Left colon (tissue), 2 donors: ENCODE measurements around the gene BANP. TPM values are rescaled to one million over a fixed set of nuclear protein-coding genes. Genes with fewer than 3 reads are reported as not detected.
"Not testable (repeated sequence)": the region's sequence is repeated elsewhere in the genome, so short reads cannot be mapped to it uniquely, and the experiment has no call there.

Experiments used
- ATAC-seq: fragments of 200-7000 bp; cut with Tn5 transposase; one replicate; pipeline ENCODE4 v1.9.1; 2020; ENCODE audit warnings: mild to moderate bottlenecking, moderate library complexity
- DNase-seq, 2 donors: peaks; one replicate each; pipeline ENCODE4 v3.0.0-alpha.2; 2020
- intact Hi-C, 2 donors: fragments of 100-400 bp; cut with DNase I in 1 of 2; cut with micrococcal nuclease in 1 of 2; formaldehyde crosslinking; loops; one replicate each; pipeline versions ENCODE4 v1.11.2 to v1.14.0; 2022; cut with DNase I, micrococcal nuclease
- total RNA-seq, 2 donors: library from RNA; stranded (reverse); fragmentation: NEBNext Ultra II Directional; extraction: Animal tissue kit (Norgen Biotek cat#: 25700); gene quantifications; one replicate each; pipeline ENCODE4 v1.2.1, GENCODE V29; 2021
- donor health status: DM: no; HTN: no; CAD: no.
- donor health status: DM: yes; HTN: yes; CAD: no.

Gene BANP
- total RNA-seq, 2 donors from 2014 or later: 19.5 to 20.2 TPM

GRCh38 chr16:88035292-88035691 lies 84.1 kb downstream of the BANP start:
- ATAC-seq (no peak), DNase-seq (no peak)
- intact Hi-C loops: no loop called here

- intact Hi-C loops, ATAC-seq, DNase-seq: not testable (repeated sequence)
Measured at GRCh38 chr16:88035884-88036639, 84.8 kb downstream of the BANP start.

- ATAC-seq, DNase-seq, intact Hi-C loops: not testable (repeated sequence)
Measured at GRCh38 chr16:88036640-88036996, 85.4 kb downstream of the BANP start.

GRCh38 chr16:88037359-88037758 lies 86.1 kb downstream of the BANP start:
- ATAC-seq, intact Hi-C loops, DNase-seq: not testable (repeated sequence)

- ATAC-seq, intact Hi-C loops: not testable (repeated sequence)
Measured at GRCh38 chr16:88037876-88038525, 86.8 kb downstream of the BANP start.

GRCh38 chr16:88038526-88038908 lies 87.3 kb downstream of the BANP start:
- ATAC-seq, DNase-seq, intact Hi-C loops: not testable (repeated sequence)

More at GRCh38 chr16:88037876-88038525, 86.8 kb downstream of the BANP start:
- DNase-seq: not testable (repeated sequence)

- no peak for ATAC-seq
- no peak for DNase-seq
- intact Hi-C loops: no loop called here
Measured at GRCh38 chr16:88039591-88039990, 88.4 kb downstream of the BANP start.

- ATAC-seq, intact Hi-C loops, DNase-seq: not testable (repeated sequence)
Measured at GRCh38 chr16:88040196-88040876, 89.1 kb downstream of the BANP start.

- DNase-seq, intact Hi-C loops, ATAC-seq: not testable (repeated sequence)
Measured at GRCh38 chr16:88040877-88041244, 89.6 kb downstream of the BANP start.

GRCh38 chr16:88041506-88041905 lies 90.3 kb downstream of the BANP start:
- ATAC-seq, intact Hi-C loops, DNase-seq: not testable (repeated sequence)

GRCh38 chr16:88041986-88042562 lies 90.8 kb downstream of the BANP start:
- DNase-seq, intact Hi-C loops, ATAC-seq: not testable (repeated sequence)

- ATAC-seq, DNase-seq, intact Hi-C loops: not testable (repeated sequence)
Measured at GRCh38 chr16:88043208-88043910, 92.1 kb downstream of the BANP start.

- intact Hi-C loops: not testable (repeated sequence)
- peak; percentile 32 to 48 for DNase-seq
- peak; percentile 32 for ATAC-seq
Measured at GRCh38 chr16:88044121-88044581, 92.9 kb downstream of the BANP start.

GRCh38 chr16:88045361-88045760 lies 94.1 kb downstream of the BANP start:
- ATAC-seq, DNase-seq, intact Hi-C loops: not testable (repeated sequence)

GRCh38 chr16:88045820-88046303 lies 94.6 kb downstream of the BANP start:
- peak; percentile 54 to 65 for DNase-seq
- intact Hi-C loops: no loop called here
- ATAC-seq: peak; percentile 43

- intact Hi-C loops: no loop called here
- no peak for ATAC-seq
- no peak for DNase-seq
Measured at GRCh38 chr16:88047462-88047861, 96.2 kb downstream of the BANP start.

GRCh38 chr16:88048985-88049384 lies 97.8 kb downstream of the BANP start:
- no peak for ATAC-seq
- no peak for DNase-seq
- intact Hi-C loops: no loop called here
